HG03565 (cell line): ENCODE results near the gene RAB21.
A peak's percentile ranks its signal among the peaks of the same experiment; 100 is the strongest.
"Not testable (repeated sequence)": the region's sequence is repeated elsewhere in the genome, so short reads cannot be mapped to it uniquely, and the experiment has no call there.

ENCODE experiments used
- ATAC-seq: cut with Tn5 transposase; IDR thresholded peaks from one replicate; pipeline ENCODE4 v1.9.1; 2021; ENCODE audit warnings: mild to moderate bottlenecking, moderate library complexity; ENCODE audit not compliant: unreplicated experiment

The RAB21 gene

DNA sequence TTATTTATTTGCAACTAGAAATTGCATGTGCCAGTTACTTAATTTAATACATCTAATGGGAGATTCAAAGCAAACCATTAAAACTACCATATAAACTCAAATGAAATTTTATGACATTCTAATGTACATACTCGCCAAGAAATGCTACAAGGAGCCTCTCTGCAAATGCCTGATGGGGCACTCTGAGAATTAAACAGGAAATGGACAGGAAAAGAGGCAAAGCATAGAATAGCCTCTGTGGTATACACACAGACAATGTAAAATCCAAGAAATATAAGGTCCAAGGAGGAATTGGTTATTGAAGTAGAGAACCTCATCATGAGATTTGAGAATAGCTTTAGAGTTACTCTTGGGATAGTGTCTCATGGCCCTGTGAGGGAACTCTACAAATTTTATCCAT, 41.2 kb downstream of the RAB21 start:
- ATAC-seq: no peak

DNA sequence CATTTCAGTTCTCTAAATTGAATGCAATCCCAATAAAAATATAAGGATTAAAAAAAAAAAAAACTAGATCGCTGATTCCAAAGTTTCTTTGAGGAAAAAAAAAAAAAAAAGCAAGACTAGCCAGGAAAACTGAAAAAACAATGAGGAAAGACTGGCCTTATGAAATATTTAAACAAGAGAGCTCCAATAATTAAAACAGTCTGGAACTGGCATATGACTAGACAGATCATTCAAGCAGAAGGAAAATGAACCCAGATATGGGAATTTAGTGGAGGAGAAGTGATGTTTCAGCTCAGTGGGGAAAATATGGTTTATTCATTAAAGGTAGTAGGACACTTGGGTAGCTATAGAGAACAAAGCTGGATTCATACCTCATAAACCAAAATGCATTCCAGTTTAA, 42.9 kb downstream of the RAB21 start:
- ATAC-seq: no peak

DNA sequence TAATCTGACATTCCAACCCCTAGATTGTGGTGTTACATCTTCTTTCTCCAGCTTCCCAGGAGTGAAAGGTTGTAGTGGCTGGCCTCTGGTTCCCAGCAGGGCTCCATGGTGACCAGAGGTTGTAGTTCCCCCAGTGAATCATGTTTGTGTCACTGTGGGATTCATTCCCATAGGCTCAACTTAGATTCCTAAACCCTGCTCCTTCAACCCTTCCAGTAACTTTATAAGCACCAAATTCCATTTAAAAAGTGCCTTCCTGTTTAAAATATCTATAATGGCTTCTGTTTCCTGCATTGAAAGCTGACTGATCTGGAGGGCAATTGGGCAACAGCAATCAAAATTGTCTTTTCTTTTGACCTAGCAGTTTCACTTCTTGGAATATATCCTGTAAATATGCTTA, 44.4 kb downstream of the RAB21 start:
- ATAC-seq: no peak

- ATAC-seq: no peak
These were observed 45.5 kb downstream of the RAB21 start for GRCh38 chr12:71800177-71800576.

DNA sequence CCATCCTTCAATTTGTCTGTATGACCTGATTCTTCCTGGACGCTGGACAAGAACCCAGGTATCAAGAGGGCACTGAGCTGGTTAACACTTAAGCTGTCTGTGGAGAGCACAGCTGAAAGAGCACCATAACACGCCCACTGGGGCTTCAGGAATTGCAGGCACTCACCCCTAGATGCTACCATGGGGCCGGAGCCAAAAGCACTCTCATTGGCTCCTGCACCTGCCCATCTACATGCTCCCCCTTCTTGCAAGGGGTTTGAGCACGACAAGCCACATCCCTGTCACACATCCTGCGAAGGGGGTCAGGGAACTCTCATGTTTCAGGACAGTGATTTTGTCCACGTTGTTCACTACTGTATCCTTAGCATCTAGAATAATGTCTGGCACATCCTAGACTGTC, 49.8 kb downstream of the RAB21 start:
- no peak for ATAC-seq

DNA sequence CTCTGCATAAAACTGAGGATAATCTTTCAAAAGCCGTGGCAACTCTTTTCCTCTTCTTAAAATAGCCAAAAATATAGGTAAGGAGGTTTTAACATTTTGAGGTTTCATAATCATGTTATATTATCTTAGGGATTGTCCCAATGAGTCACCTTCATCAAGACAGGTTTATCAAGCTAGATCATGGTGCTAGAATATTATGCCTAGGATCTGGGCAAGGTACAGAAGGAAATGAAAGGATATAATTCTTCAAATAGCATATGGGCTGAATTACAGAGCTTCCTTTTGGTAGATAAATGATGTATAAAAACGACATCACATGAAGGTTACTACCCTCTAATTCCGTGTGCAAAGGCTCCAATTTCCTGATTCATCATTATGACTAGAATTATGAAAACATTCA, 56.3 kb downstream of the RAB21 start:
- ATAC-seq: no peak

DNA sequence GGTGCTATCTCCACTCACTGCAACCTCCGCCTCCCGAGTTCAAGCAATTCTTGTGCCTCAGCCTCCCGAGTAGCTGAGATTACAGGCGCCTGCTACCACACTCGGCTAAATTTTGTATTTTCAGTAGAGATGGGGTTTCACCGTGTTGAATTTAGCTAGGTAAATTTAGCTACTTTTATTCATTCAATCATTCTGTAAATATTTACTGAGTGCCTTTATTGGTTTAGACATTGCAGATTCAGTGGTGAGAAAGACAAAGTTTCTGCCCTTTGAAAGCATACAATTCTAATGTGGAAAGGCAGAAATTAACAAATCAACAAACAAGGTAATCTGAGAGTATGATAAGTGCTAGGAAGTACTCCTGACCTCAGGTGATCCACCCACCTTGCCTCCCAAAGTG, 60.6 kb downstream of the RAB21 start:
- not testable (repeated sequence) for ATAC-seq

- ATAC-seq: not testable (repeated sequence)
These were observed 67.4 kb downstream of the RAB21 start for GRCh38 chr12:71822088-71822487.

DNA sequence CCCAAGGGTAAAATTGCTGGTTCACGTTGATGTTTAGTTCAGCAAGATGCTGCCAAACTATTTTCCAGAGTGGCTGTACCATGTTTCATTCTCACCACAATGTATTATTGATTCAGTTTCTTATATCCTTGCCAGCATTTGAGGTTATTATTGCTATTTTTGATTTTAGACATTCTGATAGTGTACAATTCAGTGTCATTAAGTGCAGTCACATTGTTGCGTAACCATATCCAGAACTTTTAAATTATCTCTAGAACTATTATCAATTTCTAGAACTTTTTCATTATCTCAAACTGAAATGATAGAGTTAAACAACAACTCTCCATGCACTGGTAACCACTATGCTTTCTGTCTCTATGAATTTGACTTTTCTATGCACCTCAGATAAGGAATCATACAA, 74.2 kb downstream of the RAB21 start:
- ATAC-seq: no peak

GRCh38 chr12:71837356-71837755, 82.7 kb downstream of the RAB21 start:
- ATAC-seq: no peak

- no peak for ATAC-seq
These were observed 83.6 kb downstream of the RAB21 start for GRCh38 chr12:71838231-71838630.

- ATAC-seq: no peak
These were observed 84.0 kb downstream of the RAB21 start for GRCh38 chr12:71838676-71839075.

- ATAC-seq: peak; percentile 5
These were observed 85.7 kb downstream of the RAB21 start for GRCh38 chr12:71840231-71840847.

- ATAC-seq: peak; percentile 53
These were observed 91.8 kb downstream of the RAB21 start for GRCh38 chr12:71846322-71846940.

DNA sequence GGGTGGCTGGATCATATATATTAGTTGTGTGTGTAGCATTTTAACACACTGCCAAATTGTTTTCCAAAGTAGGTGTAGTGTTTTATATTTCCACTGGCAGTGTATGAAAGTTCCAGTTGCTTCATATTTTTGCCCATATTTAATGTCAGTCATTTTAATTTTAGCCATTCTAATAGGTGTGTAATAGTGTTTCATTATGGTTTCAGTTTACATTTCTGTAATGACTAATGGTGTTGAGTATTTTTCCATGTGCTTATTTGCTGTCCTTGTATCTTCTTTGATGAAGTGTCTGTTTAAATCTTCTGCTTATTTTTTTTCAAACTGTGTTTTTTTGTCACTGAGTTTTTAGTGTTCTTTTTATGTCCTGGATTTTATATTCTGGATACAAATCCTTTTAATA, 93.5 kb downstream of the RAB21 start:
- ATAC-seq: no peak

DNA sequence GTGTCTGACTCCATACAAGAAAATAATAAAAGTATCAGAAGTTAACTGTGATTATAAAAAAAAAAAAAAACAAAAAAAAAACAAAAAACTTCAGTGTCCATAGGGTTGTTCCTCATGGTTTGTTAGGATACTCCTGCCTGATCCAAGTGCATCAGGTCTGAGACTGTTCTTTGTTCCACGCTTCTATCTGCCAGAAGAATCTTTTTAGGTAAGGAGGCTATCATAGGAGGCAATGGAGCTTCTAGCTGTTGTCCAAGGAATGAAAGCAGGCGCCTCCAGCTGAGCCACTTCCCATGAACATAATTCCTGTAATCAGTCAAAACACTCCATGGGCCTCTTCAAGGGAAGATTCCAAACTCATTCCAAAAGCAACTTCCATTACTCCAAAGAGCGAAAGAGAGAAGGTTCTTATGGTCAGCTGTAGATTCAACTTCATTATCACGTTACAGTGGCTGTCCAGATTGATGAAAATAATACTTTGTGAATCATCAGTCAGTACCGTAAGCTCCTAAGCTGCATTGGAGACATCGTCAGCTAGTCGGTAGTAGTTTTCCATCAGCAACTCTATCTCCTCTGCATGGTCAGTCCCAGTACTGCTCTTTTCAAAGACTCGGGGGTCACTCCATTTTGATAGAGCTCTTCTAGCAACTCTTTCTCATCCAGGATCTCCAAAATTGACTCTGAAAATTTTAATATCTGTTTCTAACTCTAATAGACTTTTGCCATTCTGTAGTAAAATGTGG, 94.6 kb downstream of the RAB21 start:
- ATAC-seq: no peak
